ENCODE data around the gene LEFTY1. TPM values are rescaled to one million over a fixed set of nuclear protein-coding genes. Genes with fewer than 3 reads are reported as not detected.

The LEFTY1 gene
- total RNA-seq, 2 experiments from 2014 or later: 0.09 to 1.0 TPM

- H3K4me3 ChIP-seq (ENCODE audit: low read depth, low read length, poor library complexity, severe bottlenecking): no peak overlapping the region
- no peak overlapping the region for H3K27ac ChIP-seq (ENCODE audit: low read depth, low read length, poor library complexity, severe bottlenecking)
- no TSS peak for BruUV-seq (replicated peaks)
- no peaks in the 10 kb centered on the region for H3K79me2 ChIP-seq (ENCODE audit: insufficient read depth, low read depth, low read length)
- intact Hi-C loops (cut with micrococcal nuclease; ENCODE audit: unreplicated experiment): no loop called here
- ChIA-PET POLR2A (no interaction called here), CTCF (ENCODE audit: unreplicated experiment) (no interaction called here)
- DNase-seq (ENCODE audit: low spot score): no peak
- H3K4me2 ChIP-seq (ENCODE audit: low read length): no peak overlapping the region
- H3K36me3 ChIP-seq (ENCODE audit: insufficient read depth, low read length): peaks cover 42% of the 10 kb centered on the region; the same call in 1 of the 2 replicates
- H3K9me2 ChIP-seq (ENCODE audit: insufficient read depth, low read length): no peaks in the 10 kb centered on the region
- H4K20me1 ChIP-seq (ENCODE audit: insufficient read depth, low read length): no peaks in the 10 kb centered on the region
- no peak for TF ChIP-seq EZH2phosphoT487 (IDR thresholded peaks at IDR 0.05; ENCODE audit: borderline replicate concordance, low read depth, low read length)
- H2AFZ ChIP-seq (ENCODE audit: low read length): no peak overlapping the region
- H3K4me1 ChIP-seq (ENCODE audit: insufficient read depth, low read length, poor library complexity, severe bottlenecking): no peaks in the 10 kb centered on the region
- H3K9me3 ChIP-seq (ENCODE audit: low read length): no peaks in the 10 kb centered on the region
These were observed 26.4 kb downstream of the LEFTY1 start for GRCh38 chr1:225862581-225862950.

GRCh38 chr1:225861834-225862580 is 26.9 kb downstream of the LEFTY1 start:
- Histone ChIP-seq H3K9me3 (ENCODE audit: low read length) (no peaks in the 10 kb centered on the region), H3K9me2 (ENCODE audit: insufficient read depth, low read length) (no peaks in the 10 kb centered on the region), H2AFZ (ENCODE audit: low read length) (no peak overlapping the region), H4K20me1 (ENCODE audit: insufficient read depth, low read length) (no peaks in the 10 kb centered on the region), H3K4me2 (ENCODE audit: low read length) (no peak overlapping the region), H3K79me2 (ENCODE audit: insufficient read depth, low read depth, low read length) (no peaks in the 10 kb centered on the region), H3K27ac (ENCODE audit: low read depth, low read length, poor library complexity, severe bottlenecking) (no peak overlapping the region), H3K36me3 (ENCODE audit: insufficient read depth, low read length) (peaks cover 40% of the 10 kb centered on the region; the same call in 1 of the 2 replicates), H3K4me1 (ENCODE audit: insufficient read depth, low read length, poor library complexity, severe bottlenecking) (no peaks in the 10 kb centered on the region), H3K4me3 (ENCODE audit: low read depth, low read length, poor library complexity, severe bottlenecking) (no peak overlapping the region)
- DNase-seq (ENCODE audit: low spot score): no peak
- TF ChIP-seq CTCF (conservative IDR thresholded peaks at IDR 0.05; ENCODE audit: low read length) (no peak), EZH2phosphoT487 (IDR thresholded peaks at IDR 0.05; ENCODE audit: borderline replicate concordance, low read depth, low read length) (no peak)
- ChIA-PET POLR2A (no interaction called here), CTCF (ENCODE audit: unreplicated experiment) (no interaction called here)
- BruUV-seq (replicated peaks): no TSS peak
- intact Hi-C loops (cut with micrococcal nuclease; ENCODE audit: unreplicated experiment): no loop called here

- H3K4me2 ChIP-seq (ENCODE audit: low read length): no peak overlapping the region
- DNase-seq (ENCODE audit: low spot score): no peak
- peaks cover 46% of the 10 kb centered on the region; the same call in 1 of the 2 replicates for H3K36me3 ChIP-seq (ENCODE audit: insufficient read depth, low read length)
- ChIA-PET POLR2A (interaction anchor here (1.5 kb wide), 1 partner anchor 22 kb away, joined by 6 read pairs; the partner anchor contains the start of gene TMEM63A), CTCF (ENCODE audit: unreplicated experiment) (no interaction called here)
- no peak overlapping the region for H3K4me3 ChIP-seq (ENCODE audit: low read depth, low read length, poor library complexity, severe bottlenecking)
- no TSS peak for BruUV-seq (replicated peaks)
- H3K4me1 ChIP-seq (ENCODE audit: insufficient read depth, low read length, poor library complexity, severe bottlenecking): no peaks in the 10 kb centered on the region
- no peaks in the 10 kb centered on the region for H3K9me3 ChIP-seq (ENCODE audit: low read length)
- H3K27ac ChIP-seq (ENCODE audit: low read depth, low read length, poor library complexity, severe bottlenecking): no peak overlapping the region
- no peak for TF ChIP-seq CTCF (conservative IDR thresholded peaks at IDR 0.05; ENCODE audit: low read length)
- no peak for TF ChIP-seq EZH2phosphoT487 (IDR thresholded peaks at IDR 0.05; ENCODE audit: borderline replicate concordance, low read depth, low read length)
- H3K9me2 ChIP-seq (ENCODE audit: insufficient read depth, low read length): no peaks in the 10 kb centered on the region
- H4K20me1 ChIP-seq (ENCODE audit: insufficient read depth, low read length): no peaks in the 10 kb centered on the region
- intact Hi-C loops (cut with micrococcal nuclease; ENCODE audit: unreplicated experiment): no loop called here
- no peaks in the 10 kb centered on the region for H3K79me2 ChIP-seq (ENCODE audit: insufficient read depth, low read depth, low read length)
- H2AFZ ChIP-seq (ENCODE audit: low read length): no peak overlapping the region
These were observed 28.0 kb downstream of the LEFTY1 start for GRCh38 chr1:225860876-225861441.

Measured in OCI-LY7 (cell line).